Measurements from ENCODE around the gene CCDC33.

DNA sequence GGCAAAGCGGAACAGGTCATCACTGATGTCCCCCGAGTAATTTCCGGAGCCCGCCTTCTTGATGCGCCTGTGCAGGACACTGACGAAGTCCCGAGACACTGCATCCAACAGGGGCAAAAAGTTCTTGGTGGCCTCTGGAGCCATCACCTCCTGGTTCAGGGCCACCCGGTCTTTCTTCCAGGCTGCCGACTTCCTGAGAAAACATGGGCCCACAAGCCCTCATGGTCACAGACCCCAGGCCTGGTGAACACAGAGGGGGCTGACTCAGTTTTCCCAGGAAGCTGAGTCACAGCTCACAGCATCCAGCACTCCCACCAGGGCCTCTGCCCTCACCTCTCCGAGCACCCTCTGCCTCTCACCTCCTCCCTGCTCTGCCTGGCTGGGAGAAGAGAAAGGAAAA is 108.9 kb downstream of the CCDC33 start:
- TF ChIP-seq POLR2A (IDR thresholded peaks at IDR 0.05), result no peak
- TF ChIP-seq, protein P1, sequence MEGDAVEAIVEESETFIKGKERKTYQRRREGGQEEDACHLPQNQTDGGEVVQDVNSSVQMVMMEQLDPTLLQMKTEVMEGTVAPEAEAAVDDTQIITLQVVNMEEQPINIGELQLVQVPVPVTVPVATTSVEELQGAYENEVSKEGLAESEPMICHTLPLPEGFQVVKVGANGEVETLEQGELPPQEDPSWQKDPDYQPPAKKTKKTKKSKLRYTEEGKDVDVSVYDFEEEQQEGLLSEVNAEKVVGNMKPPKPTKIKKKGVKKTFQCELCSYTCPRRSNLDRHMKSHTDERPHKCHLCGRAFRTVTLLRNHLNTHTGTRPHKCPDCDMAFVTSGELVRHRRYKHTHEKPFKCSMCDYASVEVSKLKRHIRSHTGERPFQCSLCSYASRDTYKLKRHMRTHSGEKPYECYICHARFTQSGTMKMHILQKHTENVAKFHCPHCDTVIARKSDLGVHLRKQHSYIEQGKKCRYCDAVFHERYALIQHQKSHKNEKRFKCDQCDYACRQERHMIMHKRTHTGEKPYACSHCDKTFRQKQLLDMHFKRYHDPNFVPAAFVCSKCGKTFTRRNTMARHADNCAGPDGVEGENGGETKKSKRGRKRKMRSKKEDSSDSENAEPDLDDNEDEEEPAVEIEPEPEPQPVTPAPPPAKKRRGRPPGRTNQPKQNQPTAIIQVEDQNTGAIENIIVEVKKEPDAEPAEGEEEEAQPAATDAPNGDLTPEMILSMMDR (IDR thresholded peaks at IDR 0.05), result no peak

Measured in uterus (tissue), 2 donors.